ENCODE results near the gene FYN. TPM values are rescaled to one million over a fixed set of nuclear protein-coding genes. Genes with fewer than 3 reads are reported as not detected.

Gene FYN
- total RNA-seq, 1 donor from 2014 or later: 474 TPM

DNA sequence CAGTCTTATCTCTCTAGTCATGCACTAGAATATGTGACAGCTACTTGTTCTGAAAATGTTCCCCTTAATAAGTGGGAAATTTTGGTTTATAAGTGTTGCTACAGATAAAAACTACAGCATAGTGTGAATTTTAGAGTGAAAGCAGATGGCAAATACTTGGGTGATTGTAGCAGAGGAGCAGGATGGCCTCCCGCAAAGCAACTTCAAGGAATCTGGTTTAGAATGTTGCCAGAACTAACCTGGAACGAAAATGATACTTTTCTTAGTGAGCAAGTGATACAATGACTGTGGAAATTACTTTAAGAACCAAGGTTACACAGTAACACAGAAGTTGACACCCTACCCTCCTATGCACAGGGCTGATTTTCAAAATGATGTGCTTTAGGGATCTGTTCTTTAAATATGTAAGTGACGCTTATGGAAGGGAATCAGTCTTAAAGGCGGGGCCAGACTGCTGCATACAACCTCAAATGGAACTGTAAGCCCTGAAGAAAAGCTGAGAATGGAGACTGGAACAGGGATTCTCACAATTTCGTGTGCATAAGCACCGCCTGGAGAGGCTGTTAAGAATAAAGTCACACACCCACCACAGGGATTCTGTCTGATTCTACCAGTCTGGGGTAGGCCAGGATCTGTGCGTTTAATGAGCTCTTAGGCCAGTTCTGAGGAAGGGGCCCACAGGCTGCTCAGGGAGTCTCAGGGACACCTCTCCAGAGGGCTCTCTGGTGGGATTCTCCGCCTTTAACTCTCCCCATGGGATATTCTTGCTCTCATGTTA lies 97.9 kb downstream of the FYN start:
- peaks cover 2% of the 10 kb centered on the region for H3K27me3 Mint-ChIP-seq (ENCODE audit: unreplicated experiment)
- H3K36me3 Mint-ChIP-seq (ENCODE audit: low read depth, unreplicated experiment): peaks cover 32% of the 10 kb centered on the region
- H3K4me1 Mint-ChIP-seq (ENCODE audit: unreplicated experiment): peaks cover 25% of the 10 kb centered on the region
- no peak overlapping the region for H3K4me3 Mint-ChIP-seq (ENCODE audit: unreplicated experiment)
- H3K9me3 Mint-ChIP-seq (ENCODE audit: unreplicated experiment): no peaks in the 10 kb centered on the region
- no peak for DNase-seq (ENCODE audit: low spot score)
- TF ChIP-seq, protein P1, sequence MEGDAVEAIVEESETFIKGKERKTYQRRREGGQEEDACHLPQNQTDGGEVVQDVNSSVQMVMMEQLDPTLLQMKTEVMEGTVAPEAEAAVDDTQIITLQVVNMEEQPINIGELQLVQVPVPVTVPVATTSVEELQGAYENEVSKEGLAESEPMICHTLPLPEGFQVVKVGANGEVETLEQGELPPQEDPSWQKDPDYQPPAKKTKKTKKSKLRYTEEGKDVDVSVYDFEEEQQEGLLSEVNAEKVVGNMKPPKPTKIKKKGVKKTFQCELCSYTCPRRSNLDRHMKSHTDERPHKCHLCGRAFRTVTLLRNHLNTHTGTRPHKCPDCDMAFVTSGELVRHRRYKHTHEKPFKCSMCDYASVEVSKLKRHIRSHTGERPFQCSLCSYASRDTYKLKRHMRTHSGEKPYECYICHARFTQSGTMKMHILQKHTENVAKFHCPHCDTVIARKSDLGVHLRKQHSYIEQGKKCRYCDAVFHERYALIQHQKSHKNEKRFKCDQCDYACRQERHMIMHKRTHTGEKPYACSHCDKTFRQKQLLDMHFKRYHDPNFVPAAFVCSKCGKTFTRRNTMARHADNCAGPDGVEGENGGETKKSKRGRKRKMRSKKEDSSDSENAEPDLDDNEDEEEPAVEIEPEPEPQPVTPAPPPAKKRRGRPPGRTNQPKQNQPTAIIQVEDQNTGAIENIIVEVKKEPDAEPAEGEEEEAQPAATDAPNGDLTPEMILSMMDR (IDR thresholded peaks at IDR 0.05; ENCODE audit: unreplicated experiment): no peak
- H3K27ac Mint-ChIP-seq (ENCODE audit: unreplicated experiment): peak overlapping the region; percentile 55

- H3K4me1 Mint-ChIP-seq (ENCODE audit: unreplicated experiment): peaks cover 27% of the 10 kb centered on the region
- H3K27ac Mint-ChIP-seq (ENCODE audit: unreplicated experiment): no peak overlapping the region
- DNase-seq (ENCODE audit: low spot score): no peak
- H3K36me3 Mint-ChIP-seq (ENCODE audit: low read depth, unreplicated experiment): peaks cover 33% of the 10 kb centered on the region
- no peaks in the 10 kb centered on the region for H3K9me3 Mint-ChIP-seq (ENCODE audit: unreplicated experiment)
- TF ChIP-seq, protein P1 (IDR thresholded peaks at IDR 0.05; ENCODE audit: unreplicated experiment): no peak
- H3K27me3 Mint-ChIP-seq (ENCODE audit: unreplicated experiment): peaks cover 4% of the 10 kb centered on the region
- no peak overlapping the region for H3K4me3 Mint-ChIP-seq (ENCODE audit: unreplicated experiment)
Measured at GRCh38 chr6:111774346-111774703, 98.9 kb downstream of the FYN start.

- Mint-ChIP-seq H3K36me3 (ENCODE audit: low read depth, unreplicated experiment) (peaks cover 30% of the 10 kb centered on the region), H3K27ac (ENCODE audit: unreplicated experiment) (no peak overlapping the region), H3K4me1 (ENCODE audit: unreplicated experiment) (peaks cover 33% of the 10 kb centered on the region)
Measured at GRCh38 chr6:111773501-111774345, 99.5 kb downstream of the FYN start.

GRCh38 chr6:111772381-111772780 lies 100.9 kb downstream of the FYN start:
- TF ChIP-seq, protein P1 (IDR thresholded peaks at IDR 0.05; ENCODE audit: unreplicated experiment): no peak
- peaks cover 47% of the 10 kb centered on the region for H3K4me1 Mint-ChIP-seq (ENCODE audit: unreplicated experiment)
- H3K9me3 Mint-ChIP-seq (ENCODE audit: unreplicated experiment): no peaks in the 10 kb centered on the region
- no peak overlapping the region for H3K27ac Mint-ChIP-seq (ENCODE audit: unreplicated experiment)
- DNase-seq (ENCODE audit: low spot score): no peak
- H3K4me3 Mint-ChIP-seq (ENCODE audit: unreplicated experiment): no peak overlapping the region
- H3K27me3 Mint-ChIP-seq (ENCODE audit: unreplicated experiment): peaks cover 2% of the 10 kb centered on the region
- H3K36me3 Mint-ChIP-seq (ENCODE audit: low read depth, unreplicated experiment): peaks cover 31% of the 10 kb centered on the region

More at GRCh38 chr6:111773501-111774345, 99.5 kb downstream of the FYN start:
- Mint-ChIP-seq H3K27me3 (ENCODE audit: unreplicated experiment) (peaks cover 4% of the 10 kb centered on the region), H3K4me3 (ENCODE audit: unreplicated experiment) (no peak overlapping the region), H3K9me3 (ENCODE audit: unreplicated experiment) (no peaks in the 10 kb centered on the region)
- TF ChIP-seq, protein P1 (IDR thresholded peaks at IDR 0.05; ENCODE audit: unreplicated experiment): no peak
- DNase-seq (ENCODE audit: low spot score): no peak
